GM21619 (cell line): ENCODE data around the gene DGKH.

Experiments
- ATAC-seq: cut with Tn5 transposase; IDR thresholded peaks from one replicate; pipeline ENCODE4 v1.9.1; 2021; ENCODE audit not compliant: unreplicated experiment

Gene DGKH

DNA sequence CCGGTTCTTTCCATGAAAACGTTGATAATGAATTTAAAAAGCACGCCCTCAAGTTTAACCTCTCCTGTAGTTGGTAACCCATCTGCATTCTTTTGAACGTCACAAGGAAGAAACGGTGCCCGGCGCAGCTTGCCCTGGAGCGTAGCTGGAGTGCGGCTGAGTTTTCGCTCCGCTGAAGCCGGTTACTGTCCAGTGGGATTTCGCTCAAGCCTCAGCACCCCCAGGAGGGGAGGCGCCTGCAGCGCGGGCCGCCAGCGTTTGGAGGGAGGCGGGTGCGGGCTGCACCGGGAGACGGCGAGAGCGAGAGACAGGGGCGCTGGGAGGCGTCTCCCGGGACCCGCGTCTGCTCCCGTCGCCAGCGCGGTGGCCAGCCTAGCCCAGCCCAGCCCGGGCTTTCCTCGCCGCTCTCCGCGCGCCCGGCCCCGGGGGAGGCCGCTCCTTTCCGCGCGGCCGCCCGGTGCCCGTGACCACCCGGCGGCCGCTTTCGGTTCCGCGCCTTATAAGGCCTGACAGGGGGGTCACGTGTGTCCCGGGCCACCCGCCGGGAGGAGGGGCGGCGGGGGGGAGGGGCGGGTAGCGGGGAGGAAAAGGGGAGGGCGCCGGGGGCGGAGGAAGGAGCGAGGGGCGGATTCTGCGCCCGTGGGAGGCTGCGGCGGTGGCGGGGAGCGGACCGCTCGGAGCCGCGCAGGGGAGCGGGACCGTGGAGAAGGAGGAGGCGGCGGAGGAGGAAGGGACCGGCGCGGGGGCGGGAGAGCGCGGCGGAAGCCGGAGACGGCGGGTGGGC, 8.3 kb upstream of the DGKH start:
- peak; percentile 64 for ATAC-seq

DNA sequence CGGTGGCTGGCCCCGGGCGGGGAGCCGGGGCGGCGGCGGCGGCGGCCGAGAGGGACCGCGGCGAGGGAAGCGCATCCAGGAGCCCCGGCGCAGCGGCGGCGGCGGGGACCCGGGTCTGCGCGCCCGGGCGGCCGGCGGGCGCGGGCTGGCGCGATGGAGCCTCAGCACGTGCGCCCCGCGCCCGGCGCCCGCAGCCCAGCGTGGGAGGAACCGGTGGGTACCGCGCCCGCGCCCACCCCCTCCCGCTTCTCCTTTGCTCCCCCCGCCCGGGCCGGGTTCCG, 7.8 kb upstream of the DGKH start:
- ATAC-seq = no peak

DNA sequence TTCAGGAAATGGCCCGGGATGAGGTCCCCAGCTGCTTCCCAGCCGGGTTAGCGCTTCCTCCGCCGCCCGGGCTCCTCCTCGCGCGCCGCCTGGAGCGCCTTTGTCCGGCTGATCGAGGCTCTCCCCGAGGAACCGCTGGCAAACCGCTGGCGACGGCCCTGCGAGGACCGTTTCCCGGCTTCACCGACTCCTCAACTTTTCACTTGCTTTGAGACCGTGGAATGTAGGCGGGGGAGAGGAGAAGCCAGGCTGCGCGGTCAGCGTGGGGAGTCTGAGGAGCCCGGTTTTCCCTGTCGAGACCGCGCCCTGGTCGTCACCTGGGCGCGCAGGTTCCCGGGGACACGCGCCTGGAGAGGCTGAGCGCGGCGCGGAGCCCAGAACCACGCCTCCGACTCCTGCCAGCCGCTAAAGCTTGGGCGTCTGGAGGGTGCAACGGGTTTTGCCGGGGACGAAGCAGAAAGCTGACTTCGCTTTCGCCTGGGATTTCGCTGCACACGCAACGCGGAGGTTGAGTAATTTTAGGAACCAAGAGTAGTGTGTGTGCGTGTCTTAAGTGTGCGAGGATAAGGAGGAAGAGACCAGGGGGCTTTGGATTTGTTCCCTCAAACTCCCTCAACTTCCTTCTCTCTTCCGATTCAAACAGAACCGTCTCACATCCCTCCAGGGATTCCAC, 7.3 kb upstream of the DGKH start:
- ATAC-seq = peak; percentile 24

DNA sequence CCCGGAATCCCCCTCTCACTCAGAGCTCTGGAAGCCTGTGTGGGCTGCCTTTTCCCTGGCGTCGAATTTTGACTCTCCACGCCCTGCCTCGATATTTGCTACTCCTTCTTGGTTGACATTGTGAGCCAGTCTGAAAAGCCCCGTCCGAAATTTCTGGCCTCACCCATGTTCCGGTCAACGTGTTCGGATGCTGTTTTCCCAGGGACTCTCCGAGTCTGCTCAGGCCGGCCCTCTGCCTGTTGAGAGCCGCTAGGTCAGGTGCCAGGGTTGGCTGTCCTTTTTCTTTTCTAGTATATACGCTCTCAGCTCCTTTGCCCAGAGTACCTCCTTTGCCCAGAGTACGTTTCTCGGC, 6.8 kb upstream of the DGKH start:
- peak; percentile 28 for ATAC-seq

DNA sequence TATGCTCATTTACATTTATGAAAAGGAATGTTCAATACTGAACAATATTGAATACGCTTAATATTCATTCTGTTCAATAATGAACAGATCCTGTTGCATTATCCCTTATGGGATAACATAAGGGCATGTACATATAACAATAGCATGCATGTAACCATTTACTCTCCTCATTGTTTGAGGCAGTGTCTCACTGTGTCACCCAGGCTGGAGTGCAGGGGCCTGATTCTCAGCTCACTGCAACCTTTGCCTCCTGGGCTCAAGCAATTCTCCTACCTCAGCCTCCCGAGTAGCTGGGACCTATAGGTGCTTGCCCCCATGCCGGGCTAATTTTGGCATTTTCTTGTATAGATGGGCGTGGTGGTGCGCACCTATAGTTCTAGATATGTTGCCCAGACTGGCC, 4.8 kb upstream of the DGKH start:
- no peak for ATAC-seq

DNA sequence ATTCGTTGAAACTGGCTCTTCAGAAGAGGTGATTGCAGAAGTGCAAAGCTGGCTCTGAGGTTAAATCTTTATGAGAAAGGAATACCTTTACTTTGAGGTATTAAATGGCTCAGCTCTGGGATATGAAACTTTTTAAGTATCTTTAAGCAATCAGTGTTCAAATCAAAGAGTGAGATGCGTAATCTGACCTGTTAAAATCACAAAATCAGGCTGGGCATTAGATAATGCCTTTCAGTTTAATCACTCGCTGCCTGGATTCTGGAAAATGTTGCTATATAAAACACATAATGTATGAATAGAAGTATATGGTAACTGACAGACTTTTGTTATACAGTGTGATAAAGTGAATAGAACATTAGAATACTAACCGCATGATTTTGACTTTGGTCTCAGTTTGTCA, 2.0 kb upstream of the DGKH start:
- ATAC-seq = no peak

DNA sequence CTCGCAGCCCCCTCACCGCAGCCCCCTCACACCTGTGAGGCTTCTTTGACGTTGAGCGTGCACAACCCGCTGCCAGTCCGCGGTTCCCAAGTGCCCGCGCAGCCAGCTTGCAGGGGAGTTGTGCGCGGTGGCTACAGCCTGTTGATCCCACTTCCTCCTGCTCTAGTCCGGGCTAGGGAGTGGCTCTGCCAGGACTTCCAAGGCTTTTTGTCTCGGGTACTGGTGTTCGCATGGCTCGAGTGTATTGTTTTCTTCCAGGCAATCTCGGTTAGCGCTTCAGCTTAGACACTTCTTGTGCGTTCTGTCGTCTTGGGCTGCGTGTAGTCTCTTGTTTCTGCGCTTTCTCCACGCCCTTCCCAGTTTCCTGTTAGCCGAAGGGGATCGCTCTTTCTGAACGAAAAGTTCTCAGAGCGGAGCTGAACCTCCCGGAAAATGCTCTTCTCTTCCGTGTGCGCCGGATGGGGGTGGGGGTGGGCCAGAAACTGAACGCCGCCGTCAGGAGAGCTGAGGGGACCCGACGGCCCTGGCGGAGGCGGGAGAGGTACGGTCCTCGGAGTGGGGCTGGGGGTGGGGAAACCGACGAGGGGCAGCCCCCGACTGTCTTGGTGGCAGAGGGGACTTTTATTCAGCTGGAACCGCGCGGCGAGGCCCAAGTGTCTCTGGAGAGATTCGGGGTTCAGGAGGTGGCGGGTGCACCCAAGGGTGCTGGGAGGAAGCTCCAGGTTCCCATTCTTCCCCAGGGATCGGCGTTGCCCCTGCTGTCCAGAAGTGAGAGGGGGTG, 697 bp upstream of the DGKH start:
- peak; percentile 25 for ATAC-seq

DNA sequence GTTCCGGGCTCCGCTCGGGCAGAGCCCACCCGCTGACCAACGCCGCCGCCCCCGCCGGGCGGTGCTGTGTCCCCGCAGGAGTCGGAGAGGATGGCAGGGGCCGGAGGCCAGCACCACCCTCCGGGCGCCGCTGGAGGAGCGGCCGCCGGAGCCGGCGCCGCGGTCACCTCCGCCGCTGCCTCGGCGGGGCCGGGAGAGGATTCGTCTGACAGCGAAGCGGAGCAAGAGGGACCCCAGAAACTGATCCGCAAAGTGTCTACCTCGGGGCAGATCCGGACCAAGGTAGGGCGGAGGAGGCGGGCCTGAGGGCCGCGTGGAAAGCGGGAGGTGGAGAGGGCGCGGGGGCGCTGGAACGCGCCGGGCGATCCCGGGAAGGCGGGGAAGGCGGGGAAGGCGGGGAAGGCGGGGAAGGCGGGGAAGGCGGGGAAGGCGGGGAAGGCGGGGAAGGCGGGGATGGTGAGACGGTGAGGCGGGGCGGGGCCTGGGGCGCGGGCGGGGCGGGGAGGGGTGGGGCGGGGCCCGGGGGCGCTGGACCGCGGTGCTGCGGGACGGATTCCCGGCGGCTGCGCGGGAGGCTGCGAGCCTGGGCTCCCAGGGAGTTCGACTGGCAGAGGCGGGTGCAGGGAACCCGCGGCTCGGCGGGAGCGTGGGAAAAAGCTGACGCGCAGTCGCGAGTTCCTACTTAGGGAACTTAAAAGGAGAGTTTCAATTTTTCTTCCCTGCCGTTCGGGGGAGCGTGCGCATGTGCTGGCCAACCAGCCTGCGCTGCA, 421 bp downstream of the DGKH start:
- peak; percentile 38 for ATAC-seq

DNA sequence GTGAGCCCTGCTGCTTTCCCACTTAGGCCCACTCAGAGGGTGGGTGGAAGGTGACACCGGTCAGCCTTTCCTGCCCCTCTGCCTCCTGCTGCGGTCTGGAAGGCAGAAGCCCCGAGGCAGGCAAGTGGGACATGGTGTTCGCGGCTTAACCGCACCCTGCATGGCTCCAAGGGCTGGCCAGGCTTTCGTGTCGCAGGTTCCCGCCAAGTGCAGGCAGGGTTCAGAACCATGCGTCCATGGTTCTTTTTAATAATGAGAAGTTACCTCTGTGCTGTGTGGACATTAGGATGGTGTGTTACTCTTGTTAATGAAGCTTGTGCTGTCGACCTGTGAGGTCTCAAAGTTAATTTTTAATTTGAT, 986 bp downstream of the DGKH start:
- ATAC-seq = no peak

DNA sequence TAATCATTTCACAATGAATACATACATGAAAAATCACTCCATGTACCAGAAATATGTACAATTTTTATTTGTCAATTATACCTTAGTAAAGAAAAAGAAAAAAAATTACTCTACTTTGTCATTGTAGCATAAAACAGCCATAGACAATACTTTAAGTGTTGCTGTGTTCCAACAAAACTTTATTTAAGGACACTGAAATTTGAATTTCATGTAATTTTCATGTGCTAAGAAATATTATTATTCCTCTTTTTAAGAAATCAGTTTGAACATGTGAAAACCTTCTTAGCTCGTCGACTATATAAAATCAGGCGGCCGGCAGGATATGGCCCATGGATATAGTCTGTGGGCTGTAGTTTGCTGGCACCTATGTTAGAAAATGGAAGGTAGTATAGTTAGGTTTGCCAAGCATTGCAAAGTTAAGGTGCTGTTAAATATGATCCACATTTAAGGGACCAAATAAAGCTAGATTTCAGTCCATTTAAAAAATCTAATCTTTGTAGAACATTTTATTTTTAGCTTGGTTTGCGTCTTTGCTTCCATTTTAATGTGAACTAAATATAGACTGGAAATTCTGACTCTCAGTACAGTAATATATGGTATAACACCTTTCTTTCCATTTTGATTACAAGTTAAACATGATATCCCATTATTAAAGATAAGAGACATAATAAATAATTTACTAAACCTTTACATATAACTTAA, 6.5 kb downstream of the DGKH start:
- no peak for ATAC-seq

DNA sequence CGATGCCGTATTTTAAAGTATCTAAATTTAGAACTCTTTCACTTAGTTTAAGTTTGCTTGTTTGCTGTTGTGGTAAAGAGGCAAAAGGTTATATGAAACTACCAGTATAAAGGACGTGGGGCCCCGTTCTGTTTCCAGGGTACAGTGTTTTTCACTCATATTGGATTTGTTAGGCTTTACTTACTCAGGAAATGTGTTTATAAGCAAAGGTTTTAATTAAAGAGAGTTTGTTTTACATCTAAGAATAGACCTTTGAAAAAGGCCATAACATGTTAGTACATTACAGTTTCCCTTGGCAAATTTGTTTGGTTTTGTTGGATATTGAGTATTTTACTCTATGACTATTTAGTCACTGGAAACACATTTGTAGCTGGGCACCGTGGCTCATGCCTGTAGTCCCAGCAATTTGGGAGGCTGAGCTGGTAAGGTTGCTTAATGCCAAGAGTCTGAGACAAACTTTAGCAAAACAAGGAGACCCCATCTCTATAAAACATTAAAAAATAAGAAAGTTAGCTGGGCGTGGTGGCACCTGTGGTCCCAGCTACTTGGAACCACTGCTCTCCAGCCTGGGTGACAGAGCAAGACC, 7.1 kb downstream of the DGKH start:
- no peak for ATAC-seq

DNA sequence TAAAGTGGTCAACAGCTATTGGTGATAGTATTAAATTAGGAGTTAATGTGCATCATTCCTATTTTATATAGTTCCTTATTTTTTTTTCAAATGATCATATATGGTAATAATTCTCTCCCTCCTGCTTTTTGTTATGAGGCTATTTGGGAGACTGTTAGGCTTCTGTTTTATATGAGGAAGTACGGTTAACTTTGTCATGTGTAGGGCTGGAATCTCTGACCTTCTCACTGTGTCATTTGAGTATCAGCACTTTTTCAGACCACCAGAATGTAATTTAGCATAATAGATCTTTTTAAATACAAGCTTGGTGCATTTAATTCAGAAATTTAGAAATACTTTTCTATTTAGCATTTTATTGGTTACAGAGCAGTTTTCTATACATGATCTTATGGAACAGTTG, 7.7 kb downstream of the DGKH start:
- ATAC-seq = no peak

DNA sequence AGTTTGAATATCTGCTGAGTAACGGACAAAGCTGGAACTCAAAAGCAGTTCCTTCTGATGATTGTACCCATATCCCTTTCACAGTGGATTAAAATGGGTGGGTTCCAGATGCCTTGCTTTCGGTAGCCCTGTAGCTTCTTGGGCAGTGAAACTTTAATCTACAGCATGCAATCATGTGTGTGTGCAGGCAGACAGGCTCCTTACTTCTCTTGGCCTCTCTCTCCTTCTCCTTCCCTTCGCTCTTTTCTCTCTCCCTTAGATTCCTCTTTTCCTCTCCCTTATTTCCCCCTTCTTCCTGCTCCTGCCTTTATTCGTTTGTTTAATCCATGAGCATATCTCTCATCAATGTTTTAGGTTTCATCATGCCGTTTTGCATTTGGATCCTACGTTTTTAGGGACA, 8.1 kb downstream of the DGKH start:
- ATAC-seq = no peak

DNA sequence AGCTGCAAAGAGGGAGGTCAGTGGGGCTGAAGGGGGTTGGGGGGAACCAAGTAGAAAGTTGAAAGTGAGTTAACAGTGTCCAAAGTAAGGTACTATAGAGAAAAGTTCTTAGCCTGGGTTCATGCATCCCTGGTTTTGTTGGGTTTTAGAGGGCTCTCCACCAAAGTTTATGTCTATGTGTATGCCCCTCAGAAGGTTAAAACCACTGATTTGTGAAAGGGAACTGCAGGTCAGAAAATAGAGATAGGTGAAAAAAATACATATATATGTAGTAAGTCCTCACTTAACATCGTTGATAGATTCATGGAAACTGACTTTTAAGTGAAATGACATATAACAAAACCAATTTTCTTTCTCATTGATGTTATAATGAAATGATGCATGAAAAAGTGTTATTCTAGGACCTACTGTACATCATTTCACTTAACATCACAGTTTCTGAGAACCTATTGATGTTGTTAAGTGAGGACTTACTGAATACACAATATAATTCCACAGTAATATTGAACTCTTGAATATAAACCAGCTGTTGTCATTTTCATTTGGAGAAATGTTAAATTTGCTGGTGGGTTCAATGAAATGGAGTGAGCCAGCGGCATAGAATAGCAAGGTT, 9.6 kb downstream of the DGKH start:
- ATAC-seq = no peak

DNA sequence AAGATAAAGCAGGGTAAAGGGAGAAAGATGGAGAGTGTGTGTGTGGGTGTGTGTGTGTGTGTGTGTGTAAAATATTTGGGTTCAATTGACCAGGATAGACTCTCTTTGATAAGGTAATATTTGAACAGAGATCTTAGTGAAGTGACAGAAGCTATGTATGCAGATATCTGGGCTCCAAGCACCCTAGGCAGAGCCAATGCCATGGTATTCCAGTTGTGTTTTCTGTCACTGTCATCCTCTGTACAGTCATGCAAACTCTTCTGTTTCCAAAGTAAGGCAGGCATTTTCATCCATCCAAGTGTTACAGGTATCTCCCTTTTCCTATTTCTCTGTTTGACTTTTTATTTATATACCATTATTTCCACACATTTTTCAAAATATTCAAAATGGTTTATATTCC, 13.5 kb downstream of the DGKH start:
- no peak for ATAC-seq

DNA sequence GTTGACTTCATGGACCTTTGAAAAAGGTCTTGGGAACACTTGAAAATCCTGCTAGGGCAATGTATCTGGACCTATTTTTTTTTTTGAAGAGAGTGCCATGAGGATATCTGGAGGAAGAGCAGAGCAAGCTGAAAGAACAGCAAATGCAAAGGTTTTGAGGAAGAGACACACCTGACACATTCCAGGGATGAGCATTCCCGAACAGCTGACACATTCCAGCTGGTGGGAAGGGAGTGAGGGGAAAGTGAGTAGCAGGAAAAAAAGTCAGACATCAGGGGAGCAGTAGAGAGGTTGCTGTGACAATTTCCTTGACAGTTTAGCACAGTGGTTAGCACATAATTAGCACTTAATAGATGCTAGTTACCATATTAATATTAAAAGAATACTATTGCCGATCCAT, 14.7 kb downstream of the DGKH start:
- no peak for ATAC-seq

DNA sequence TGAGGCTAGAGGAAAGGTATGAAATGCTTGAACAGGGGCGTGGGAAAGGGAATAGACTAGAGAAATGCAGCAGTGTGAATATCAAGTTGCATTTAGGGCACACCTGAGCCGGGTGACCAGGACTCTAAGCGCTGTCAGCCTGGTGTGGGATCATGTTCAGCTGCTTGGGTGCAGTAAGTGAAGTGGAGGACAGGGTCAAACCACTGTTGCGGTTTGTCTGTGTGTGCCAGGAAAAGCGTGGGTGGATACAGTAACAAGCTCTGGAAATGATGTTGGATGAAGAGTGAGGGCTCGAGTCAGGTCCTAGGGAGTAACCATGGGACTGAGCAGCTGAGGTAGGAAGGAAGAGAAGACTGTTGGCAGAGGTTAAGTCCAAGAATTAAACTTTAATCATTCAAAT, 15.8 kb downstream of the DGKH start:
- ATAC-seq = no peak

DNA sequence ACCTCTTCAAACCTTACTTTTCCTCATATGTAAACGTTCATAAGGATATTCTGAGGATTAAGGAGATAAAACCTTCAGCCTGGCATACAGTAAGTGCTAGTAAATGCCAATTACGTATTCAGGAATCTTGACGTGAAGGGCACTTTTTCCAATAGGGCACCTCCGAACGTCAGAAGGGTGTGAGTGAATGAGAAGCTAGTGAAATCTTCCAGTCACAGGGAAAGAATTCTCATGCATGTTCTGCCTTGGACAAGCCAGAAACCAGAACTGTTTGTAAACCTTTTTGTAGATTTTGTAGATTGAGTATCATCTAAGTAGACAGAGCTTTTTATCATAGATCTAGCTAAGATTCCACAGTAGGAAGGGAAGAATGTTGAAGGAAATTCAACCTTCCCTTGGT, 16.5 kb downstream of the DGKH start:
- no peak for ATAC-seq

DNA sequence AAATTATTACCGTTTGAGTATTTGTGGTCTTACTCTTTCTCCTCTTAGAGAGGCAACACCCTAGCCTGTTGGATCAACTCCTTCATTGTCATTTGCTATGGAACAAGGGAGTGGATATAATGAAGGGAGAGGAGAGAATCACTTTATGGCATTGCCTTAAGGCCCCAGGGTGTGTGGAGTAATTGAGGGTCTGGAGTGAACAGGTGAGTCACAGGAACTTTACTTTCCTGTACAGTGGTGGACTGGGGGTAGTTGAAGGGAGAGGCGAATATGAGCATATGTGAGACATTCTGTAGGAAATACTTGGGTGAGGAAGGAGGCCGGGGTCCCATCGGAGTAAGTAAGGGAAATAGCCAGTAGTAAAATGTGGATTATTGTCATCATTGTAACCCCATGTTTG, 17.0 kb downstream of the DGKH start:
- no peak for ATAC-seq

DNA sequence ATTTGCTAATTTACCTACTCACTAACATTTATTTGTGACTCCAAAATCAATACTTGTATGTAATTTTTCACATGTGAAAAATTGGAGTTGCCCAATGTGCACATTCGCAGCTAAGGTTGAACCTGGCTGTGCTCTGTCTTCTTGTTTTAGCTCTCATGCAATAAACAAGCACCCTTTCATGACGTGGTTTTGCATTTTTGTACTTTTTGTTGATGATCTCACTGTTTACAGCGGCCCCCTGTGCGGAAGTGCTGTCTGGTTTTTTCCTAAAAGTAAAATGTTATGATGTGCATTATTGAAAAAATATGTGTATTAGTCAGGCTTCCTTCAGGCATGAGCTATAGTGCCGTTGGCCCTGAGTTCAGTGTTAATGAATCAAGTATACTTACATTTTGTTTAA, 18.1 kb downstream of the DGKH start:
- no peak for ATAC-seq
